A549 (cell line): ENCODE measurements around the gene PLXNC1. TPM values are rescaled to one million over a fixed set of nuclear protein-coding genes. Genes with fewer than 3 reads are reported as not detected.

Experiments used
- ATAC-seq, 2 experiments: fragments of 200-7000 bp in 1 of 2; fragments of >200 bp in 1 of 2; cut with Nextera tagmentation in 1 of 2; cut with Tn5 transposase in 1 of 2; 3 replicates each; pipeline versions ENCODE4 v1.8.0 to v1.9.1; 2018 to 2020; ENCODE audit warnings: mild to moderate bottlenecking in 1 of 2, moderate library complexity in 1 of 2
- CTCF ChIA-PET: fragments of 300-600 bp; sonication (Branson Sonifier 250); formaldehyde crosslinking; extraction: SDS; loops from one replicate; lab custom pipeline; 2021; ENCODE audit warnings: antibody characterized with exemption, inconsistent platforms; lab: Yijun Ruan, JAX
- POLR2A ChIA-PET: fragments of 350-600 bp; formaldehyde crosslinking; extraction: SDS; loops from one replicate; lab custom pipeline; 2021; ENCODE audit warnings: antibody characterized with exemption, inconsistent platforms; lab: Yijun Ruan, JAX
- DNase-seq, 2 experiments: peaks; one replicate each; pipeline versions ENCODE4 v3.0.0 to v3.0.0-alpha.2; 2011 to 2016; ENCODE audit warnings: low read depth in 1 of 2, low spot score in 1 of 2
- FAIRE-seq: peaks from 2 replicates; lab custom pipeline; 2011; peaks lifted over from hg19 to GRCh38; lab: Jason Lieb, UNC
- H3K27ac ChIP-seq, 2 experiments: fragments of >200 bp; sonication (Bioruptor Twin); formaldehyde crosslinking; 3 replicates each; pipeline ENCODE4 v1.5.1; 2016 to 2017
- H3K4me1 ChIP-seq: fragments of >200 bp; sonication (Bioruptor Twin); formaldehyde crosslinking; 3 replicates; pipeline ENCODE4 v1.6.1; 2016
- H3K4me2 ChIP-seq: fragments of >200 bp; sonication (Bioruptor Twin); formaldehyde crosslinking; 3 replicates; pipeline ENCODE4 v1.6.1; 2016
- H3K4me3 ChIP-seq: fragments of >200 bp; sonication (Bioruptor Twin); formaldehyde crosslinking; 3 replicates; pipeline ENCODE4 v1.5.1; 2016
- H3K9me3 ChIP-seq: fragments of >200 bp; sonication (Bioruptor Twin); formaldehyde crosslinking; 3 replicates; pipeline ENCODE4 v1.6.1; 2016
- CBX8 ChIP-seq: fragments of 200-600 bp; sonication (generic); IDR thresholded peaks from 2 replicates; pipeline ENCODE4 v1.6.1; 2016
- CEBPB ChIP-seq, 2 experiments: fragments of >200 bp in 1 of 2; sonication (Bioruptor Twin) in 1 of 2; formaldehyde crosslinking in 1 of 2; IDR thresholded peaks; 2 replicates each; pipeline ENCODE4 v1.6.1; 2012 to 2016
- FOSL2 ChIP-seq, 2 experiments: fragments of 450-650 bp in 1 of 2; fragments of >200 bp in 1 of 2; sonication (Bioruptor Twin) in 1 of 2; formaldehyde crosslinking; IDR thresholded peaks; 2 replicates each; pipeline versions ENCODE4 v1.5.0 to v1.6.1; 2016 to 2020; ENCODE audit warnings: mild to moderate bottlenecking in 1 of 2, moderate library complexity in 1 of 2
- HES2 ChIP-seq: fragments of >200 bp; sonication (Bioruptor Twin); formaldehyde crosslinking; IDR thresholded peaks from 2 replicates; pipeline ENCODE4 v1.6.1; 2016
- HEYL ChIP-seq: fragments of 250-450 bp; sonication (Bioruptor Pico); IDR thresholded peaks from 2 replicates; pipeline ENCODE4 v1.8.0; 2021; ENCODE audit warnings: mild to moderate bottlenecking, moderate library complexity
- HMGXB4 ChIP-seq: fragments of 250-450 bp; sonication (Bioruptor Pico); IDR thresholded peaks from 2 replicates; pipeline ENCODE4 v1.5.0; 2021; ENCODE audit warnings: mild to moderate bottlenecking, moderate library complexity, borderline replicate concordance
- MAX ChIP-seq: IDR thresholded peaks from 2 replicates; pipeline ENCODE4 v1.6.1; 2012
- MAZ ChIP-seq: fragments of 150-350 bp; IDR thresholded peaks from 2 replicates; pipeline ENCODE4 v1.6.1; 2014; ENCODE audit warnings: antibody characterized with exemption, low read depth, low read length, borderline replicate concordance
- NFE2L2 ChIP-seq: fragments of 150-350 bp; conservative IDR thresholded peaks from 2 replicates; pipeline ENCODE4 v1.6.1; 2014; ENCODE audit warnings: low read length
- RCOR1 ChIP-seq: fragments of 150-350 bp; IDR thresholded peaks from 2 replicates; pipeline ENCODE4 v1.6.1; 2014; ENCODE audit warnings: antibody characterized with exemption, low read length, low read depth
- RFX5 ChIP-seq: fragments of 450-650 bp; IDR thresholded peaks from 2 replicates; pipeline ENCODE4 v1.7.1; 2014; ENCODE audit warnings: antibody characterized with exemption, mild to moderate bottlenecking, moderate library complexity
- ZC3H11A ChIP-seq: fragments of 450-650 bp; IDR thresholded peaks from 2 replicates; pipeline ENCODE4 v1.6.1; 2014; ENCODE audit warnings: antibody characterized with exemption, mild to moderate bottlenecking
- ZSCAN20 ChIP-seq: fragments of 250-450 bp; sonication (Bioruptor Pico); IDR thresholded peaks from 2 replicates; pipeline ENCODE4 v1.8.0; 2022; ENCODE audit warnings: mild to moderate bottlenecking, moderate library complexity
- WGBS: methylation state at CpG from one replicate; pipeline ENCODE4 v1.1.6; 2017; ENCODE audit errors: missing lambda C conversion rate; 5-methylcytosine and 5-hydroxymethylcytosine counted together
- polyA plus RNA-seq, 4 experiments: library from polyadenylated mRNA; depleted of rRNA in 3 of 4; stranded (reverse); fragments of >200 nt; fragmentation: RNase III in 1 of 4; extraction: RNeasy Plus Mini Kit Qiagen cat#74134 plus additional on column Dnase treatment in 1 of 4; gene quantifications; 2 replicates in 3 of 4; 3 replicates in 1 of 4; pipeline ENCODE4 v1.2.3, GENCODE V29; 2011 to 2017

PLXNC1 gene
- polyA plus RNA-seq, 2 of the 4 experiments (the other 2 are of a cell fraction) = 0.12 to 0.50 TPM

GRCh38 chr12:94244165-94245133 is 96.1 kb downstream of the PLXNC1 start (continued):
- TF ChIP-seq HES2 = no peak

- Histone ChIP-seq H3K4me1 (no peaks in the 10 kb centered on the region), H3K4me2 (no peak overlapping the region), H3K4me3 (no peak overlapping the region), H3K27ac (no peak overlapping the region), H3K9me3 (no peaks in the 10 kb centered on the region)
- 0 out of 6 replicates have a peak, but pooled peaks of 1 of the 2 experiments have one; percentile 30 for ATAC-seq
- POLR2A ChIA-PET = no interaction called here
- CTCF ChIA-PET = interaction anchor here (0.6 kb wide), 1 partner anchor 22 kb away, joined by 3 read pairs; no protein-coding TSS in a partner anchor
- 47% methylated on average over 12 of the region's 12 CpGs for WGBS
- DNase-seq = no peak
- no peak for FAIRE-seq
- TF ChIP-seq HMGXB4 (CRISPR knock-in tag) = no peak
- no peak for TF ChIP-seq CBX8
- TF ChIP-seq FOSL2 (IDR thresholded peaks at IDR 0.05) = no peak
- no peak for TF ChIP-seq FOSL2 (CRISPR knock-in tag; IDR thresholded peaks at IDR 0.05)
- TF ChIP-seq CEBPB (IDR thresholded peaks at IDR 0.05) = no peak
- TF ChIP-seq HES2 = no peak
- no peak for TF ChIP-seq HEYL (CRISPR knock-in tag)
- TF ChIP-seq ZSCAN20 (CRISPR knock-in tag) = no peak
- no peak for TF ChIP-seq RCOR1
- TF ChIP-seq MAZ = no peak
- TF ChIP-seq, all 56 proteins: peak for 0
Measured at GRCh38 chr12:94245631-94246383, 97.4 kb downstream of the PLXNC1 start.

GRCh38 chr12:94247246-94247645 is 98.9 kb downstream of the PLXNC1 start:
- no peak for DNase-seq
- WGBS = 31% methylated on average over 2 of the region's 2 CpGs
- ATAC-seq = no peak
- Histone ChIP-seq H3K4me1 (no peaks in the 10 kb centered on the region), H3K9me3 (no peaks in the 10 kb centered on the region), H3K4me3 (no peak overlapping the region), H3K27ac (no peak overlapping the region), H3K4me2 (no peak overlapping the region)
- no peak for TF ChIP-seq MAX
- ChIA-PET POLR2A (no interaction called here), CTCF (interaction anchor here (1.0 kb wide), 1 partner anchor 47 kb away, joined by 3 read pairs; no protein-coding TSS in a partner anchor)
- no peak for FAIRE-seq

GRCh38 chr12:94248582-94248981 is 100.2 kb downstream of the PLXNC1 start:
- ATAC-seq (no peak), DNase-seq (no peak), FAIRE-seq (no peak)
- ChIA-PET CTCF (no interaction called here), POLR2A (no interaction called here)
- Histone ChIP-seq H3K4me3 (no peak overlapping the region), H3K4me2 (no peak overlapping the region), H3K9me3 (no peaks in the 10 kb centered on the region), H3K4me1 (no peaks in the 10 kb centered on the region), H3K27ac (no peak overlapping the region)
- 79% methylated on average over 7 of the region's 7 CpGs for WGBS
- TF ChIP-seq HEYL (CRISPR knock-in tag) (no peak), NFE2L2 (no peak), RFX5 (no peak), ZC3H11A (no peak)
